ENCODE measurements around the gene ICAM1. TPM values are rescaled to one million over a fixed set of nuclear protein-coding genes. Genes with fewer than 3 reads are reported as not detected.
A peak's percentile ranks its signal among the peaks of the same experiment; 100 is the strongest.

The ICAM1 gene, protein sequence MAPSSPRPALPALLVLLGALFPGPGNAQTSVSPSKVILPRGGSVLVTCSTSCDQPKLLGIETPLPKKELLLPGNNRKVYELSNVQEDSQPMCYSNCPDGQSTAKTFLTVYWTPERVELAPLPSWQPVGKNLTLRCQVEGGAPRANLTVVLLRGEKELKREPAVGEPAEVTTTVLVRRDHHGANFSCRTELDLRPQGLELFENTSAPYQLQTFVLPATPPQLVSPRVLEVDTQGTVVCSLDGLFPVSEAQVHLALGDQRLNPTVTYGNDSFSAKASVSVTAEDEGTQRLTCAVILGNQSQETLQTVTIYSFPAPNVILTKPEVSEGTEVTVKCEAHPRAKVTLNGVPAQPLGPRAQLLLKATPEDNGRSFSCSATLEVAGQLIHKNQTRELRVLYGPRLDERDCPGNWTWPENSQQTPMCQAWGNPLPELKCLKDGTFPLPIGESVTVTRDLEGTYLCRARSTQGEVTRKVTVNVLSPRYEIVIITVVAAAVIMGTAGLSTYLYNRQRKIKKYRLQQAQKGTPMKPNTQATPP
- 0.88 TPM for polyA plus RNA-seq (2013, experiment 1 of 2)
- 1.0 TPM for polyA plus RNA-seq (2013, experiment 2 of 2)

DNA sequence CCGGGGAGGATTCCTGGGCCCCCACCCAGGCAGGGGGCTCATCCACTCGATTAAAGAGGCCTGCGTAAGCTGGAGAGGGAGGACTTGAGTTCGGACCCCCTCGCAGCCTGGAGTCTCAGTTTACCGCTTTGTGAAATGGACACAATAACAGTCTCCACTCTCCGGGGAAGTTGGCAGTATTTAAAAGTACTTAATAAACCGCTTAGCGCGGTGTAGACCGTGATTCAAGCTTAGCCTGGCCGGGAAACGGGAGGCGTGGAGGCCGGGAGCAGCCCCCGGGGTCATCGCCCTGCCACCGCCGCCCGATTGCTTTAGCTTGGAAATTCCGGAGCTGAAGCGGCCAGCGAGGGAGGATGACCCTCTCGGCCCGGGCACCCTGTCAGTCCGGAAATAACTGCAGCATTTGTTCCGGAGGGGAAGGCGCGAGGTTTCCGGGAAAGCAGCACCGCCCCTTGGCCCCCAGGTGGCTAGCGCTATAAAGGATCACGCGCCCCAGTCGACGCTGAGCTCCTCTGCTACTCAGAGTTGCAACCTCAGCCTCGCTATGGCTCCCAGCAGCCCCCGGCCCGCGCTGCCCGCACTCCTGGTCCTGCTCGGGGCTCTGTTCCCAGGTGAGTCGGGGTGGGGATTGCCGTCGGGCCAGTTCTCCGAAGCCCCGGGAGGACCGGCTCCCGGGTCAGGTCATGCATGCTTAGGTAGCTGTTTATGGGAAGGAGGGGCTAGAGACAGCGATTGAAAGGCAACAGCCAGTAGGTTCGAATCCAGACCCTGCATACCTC is at the start of gene ICAM1:
ICAM1 (plus strand) TSS at position 505 of the 779 bp plus-strand sequence; CDS start at position 545, 40 bp downstream.
- no peak within 1 kb of the TSS for H2BK120ac ChIP-seq (ENCODE audit: low read depth, low read length)
- peak; percentile 79 for DNase-seq
- no peak within 1 kb of the TSS for H4K5ac ChIP-seq (ENCODE audit: low read length)
- peak within 1 kb of the TSS; percentile 50 for H3K9ac ChIP-seq (ENCODE audit: low read length)
- no peak within 1 kb of the TSS for H4K8ac ChIP-seq (ENCODE audit: low read depth, low read length)
- H3K4me1 ChIP-seq (ENCODE audit: control insufficient read depth, low read depth, low read length): no peaks in the 10 kb centered on the region
- H3K27ac ChIP-seq (ENCODE audit: low read depth, low read length): no peak within 1 kb of the TSS
- no peaks in the 10 kb centered on the region for H3K79me1 ChIP-seq (ENCODE audit: low read length)
- no peaks in the 10 kb centered on the region for H3K79me2 ChIP-seq (ENCODE audit: control insufficient read depth, insufficient read depth, low read length)
- no peak within 1 kb of the TSS for H2BK15ac ChIP-seq (replicated peaks; ENCODE audit: low read depth)
- no peak within 1 kb of the TSS for H2BK5ac ChIP-seq (ENCODE audit: low read length)
- H3K18ac ChIP-seq (ENCODE audit: low read length): peak within 1 kb of the TSS; percentile 85
- H3K36me3 ChIP-seq (ENCODE audit: control insufficient read depth, insufficient read depth, low read length): no peaks in the 10 kb centered on the region
- no peak within 1 kb of the TSS for H3K23ac ChIP-seq (ENCODE audit: low read length)
- H2AK5ac ChIP-seq (ENCODE audit: low read length): no peak within 1 kb of the TSS
- H3K4me2 ChIP-seq (ENCODE audit: low read length): peak within 1 kb of the TSS; percentile 37
- H3K56ac ChIP-seq (ENCODE audit: low read length): peak within 1 kb of the TSS; percentile 65
- no CpG with 5 or more reads among the region's 51 CpGs for WGBS (ENCODE audit: extremely low coverage, insufficient coverage, low lambda C conversion rate)
- H3K4ac ChIP-seq (ENCODE audit: low read depth, low read length): peak within 1 kb of the TSS; percentile 57
- H3K4me3 ChIP-seq (ENCODE audit: low read length): no peak within 1 kb of the TSS
- peaks cover 6% of the 10 kb centered on the region for H3K27me3 ChIP-seq (ENCODE audit: insufficient read depth, low read length, poor library complexity)

DNA sequence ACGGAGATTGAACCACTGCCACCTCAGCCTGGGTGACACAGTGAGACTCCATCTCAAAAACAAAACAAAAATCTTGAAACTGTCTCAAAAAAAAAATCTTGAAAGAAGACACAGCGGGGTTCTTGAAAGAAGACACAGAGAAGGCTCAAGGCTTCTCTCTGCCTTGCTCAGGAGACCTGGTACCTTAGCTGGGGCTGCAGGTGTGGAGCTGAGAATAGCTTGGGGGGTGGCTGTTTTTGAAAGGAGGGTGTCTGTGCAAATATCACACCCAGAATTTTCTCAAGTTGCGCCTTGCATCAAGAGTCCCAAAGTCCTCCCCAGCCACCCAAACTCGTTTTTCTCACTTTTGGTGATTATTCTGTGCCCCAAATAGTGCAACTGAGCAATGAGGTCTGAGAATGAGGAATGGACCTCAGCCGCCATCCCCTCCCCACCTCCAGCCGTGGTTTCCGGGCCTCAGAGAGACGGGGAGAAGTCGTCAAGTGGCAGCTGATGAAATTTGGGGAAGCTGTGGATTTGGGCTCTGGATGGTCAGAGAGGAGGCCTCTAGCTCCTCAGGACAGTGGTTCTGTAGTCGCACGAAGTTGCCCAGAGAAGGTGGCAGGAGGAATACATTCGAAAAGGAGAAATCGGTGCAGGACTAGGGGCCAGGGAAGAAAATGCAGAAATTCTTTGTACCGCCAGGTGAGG is 48.6 kb upstream of the ICAM1 start:
- no peak overlapping the region for H3K9ac ChIP-seq (ENCODE audit: low read length)

DNA sequence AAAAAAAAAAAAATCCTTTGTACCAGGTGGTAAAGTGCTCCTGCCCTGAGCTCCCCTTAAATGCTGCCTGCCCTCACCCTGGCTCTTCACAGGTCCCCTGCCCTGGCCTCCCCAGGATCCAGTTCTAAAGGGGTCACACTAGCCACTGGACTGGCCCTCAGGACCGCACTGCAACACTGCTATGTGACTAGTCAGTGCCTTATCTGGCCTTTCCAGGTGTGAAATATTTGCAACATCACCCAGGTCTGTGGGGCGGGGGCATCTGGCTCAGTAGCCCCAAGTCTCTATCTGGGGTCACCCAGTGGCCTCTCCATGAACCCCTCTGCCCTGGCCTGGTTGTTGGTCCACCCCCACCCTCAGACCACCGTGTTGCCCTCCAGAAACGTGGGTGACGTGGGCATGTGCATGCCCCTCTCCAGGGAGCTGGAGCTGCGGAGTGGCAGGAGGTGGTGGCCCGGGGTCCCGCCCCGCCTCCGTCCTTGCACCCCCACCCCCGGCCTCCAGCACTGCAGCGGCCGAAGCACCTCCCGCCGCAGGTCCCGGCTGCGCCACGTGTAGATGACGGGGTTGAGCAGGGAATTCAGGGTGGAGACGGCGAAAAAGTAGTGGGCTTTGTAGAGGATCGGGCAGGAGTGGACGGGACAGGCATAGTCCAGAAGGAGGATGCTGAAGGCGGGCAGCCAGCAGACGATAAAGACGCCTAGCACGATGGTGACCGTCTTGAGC is 47.3 kb upstream of the ICAM1 start:
- DNase-seq: no peak
- Histone ChIP-seq H3K27ac (ENCODE audit: low read depth, low read length) (no peak overlapping the region), H2BK120ac (ENCODE audit: low read depth, low read length) (no peak overlapping the region), H3K4ac (ENCODE audit: low read depth, low read length) (no peak overlapping the region), H3K23ac (ENCODE audit: low read length) (no peak overlapping the region), H3K4me1 (ENCODE audit: control insufficient read depth, low read depth, low read length) (no peaks in the 10 kb centered on the region), H3K27me3 (ENCODE audit: insufficient read depth, low read length, poor library complexity) (no peaks in the 10 kb centered on the region), H2BK5ac (ENCODE audit: low read length) (no peak overlapping the region), H3K56ac (ENCODE audit: low read length) (no peak overlapping the region), H3K9ac (ENCODE audit: low read length) (no peak overlapping the region), H3K36me3 (ENCODE audit: control insufficient read depth, insufficient read depth, low read length) (no peaks in the 10 kb centered on the region), H3K4me2 (ENCODE audit: low read length) (no peak overlapping the region), H3K79me1 (ENCODE audit: low read length) (peaks cover 2% of the 10 kb centered on the region), H2AK5ac (ENCODE audit: low read length) (no peak overlapping the region), H3K4me3 (ENCODE audit: low read length) (no peak overlapping the region), H3K79me2 (ENCODE audit: control insufficient read depth, insufficient read depth, low read length) (no peaks in the 10 kb centered on the region), H3K18ac (ENCODE audit: low read length) (no peak overlapping the region), H2BK15ac (replicated peaks; ENCODE audit: low read depth) (no peak overlapping the region), H4K5ac (ENCODE audit: low read length) (no peak overlapping the region), H4K8ac (ENCODE audit: low read depth, low read length) (no peak overlapping the region)
- no CpG with 5 or more reads among the region's 28 CpGs for WGBS (ENCODE audit: extremely low coverage, insufficient coverage, low lambda C conversion rate)

More for the DNA sequence above, 48.6 kb upstream of the ICAM1 start:
- Histone ChIP-seq H4K5ac (ENCODE audit: low read length) (no peak overlapping the region), H3K79me1 (ENCODE audit: low read length) (no peaks in the 10 kb centered on the region), H3K4me2 (ENCODE audit: low read length) (no peak overlapping the region), H3K56ac (ENCODE audit: low read length) (no peak overlapping the region), H3K23ac (ENCODE audit: low read length) (no peak overlapping the region), H3K4me3 (ENCODE audit: low read length) (no peak overlapping the region), H2AK5ac (ENCODE audit: low read length) (no peak overlapping the region), H3K4me1 (ENCODE audit: control insufficient read depth, low read depth, low read length) (no peaks in the 10 kb centered on the region), H3K36me3 (ENCODE audit: control insufficient read depth, insufficient read depth, low read length) (no peaks in the 10 kb centered on the region), H3K79me2 (ENCODE audit: control insufficient read depth, insufficient read depth, low read length) (no peaks in the 10 kb centered on the region), H3K27me3 (ENCODE audit: insufficient read depth, low read length, poor library complexity) (no peaks in the 10 kb centered on the region), H2BK120ac (ENCODE audit: low read depth, low read length) (no peak overlapping the region), H3K18ac (ENCODE audit: low read length) (no peak overlapping the region), H4K8ac (ENCODE audit: low read depth, low read length) (no peak overlapping the region), H2BK15ac (replicated peaks; ENCODE audit: low read depth) (no peak overlapping the region), H2BK5ac (ENCODE audit: low read length) (no peak overlapping the region), H3K4ac (ENCODE audit: low read depth, low read length) (no peak overlapping the region), H3K27ac (ENCODE audit: low read depth, low read length) (no peak overlapping the region)
- no peak for DNase-seq
- WGBS (ENCODE audit: extremely low coverage, insufficient coverage, low lambda C conversion rate): no CpG with 5 or more reads among the region's 14 CpGs

DNA sequence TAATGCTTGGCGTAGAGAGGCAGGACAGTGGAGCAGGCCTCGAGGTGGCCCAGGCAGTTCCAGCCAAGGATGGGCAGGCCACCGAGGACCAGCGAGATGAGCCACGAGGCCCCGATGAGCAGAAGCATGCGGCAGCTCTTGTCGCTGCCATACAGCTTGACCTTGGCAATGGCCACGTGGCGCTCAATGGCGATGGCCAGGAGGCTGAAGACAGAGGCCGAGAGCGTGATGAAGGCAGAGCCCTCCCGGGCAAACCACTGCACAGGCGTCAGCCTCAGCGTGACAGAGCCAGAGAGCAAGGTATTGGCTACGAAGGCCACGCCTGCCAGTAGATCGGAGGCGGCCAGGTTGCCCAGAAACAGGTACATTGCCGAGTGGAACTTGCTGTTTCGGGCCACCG is 46.6 kb upstream of the ICAM1 start:
- H3K36me3 ChIP-seq (ENCODE audit: control insufficient read depth, insufficient read depth, low read length): no peaks in the 10 kb centered on the region
- H3K27me3 ChIP-seq (ENCODE audit: insufficient read depth, low read length, poor library complexity): no peaks in the 10 kb centered on the region
- no peak overlapping the region for H3K18ac ChIP-seq (ENCODE audit: low read length)
- no peaks in the 10 kb centered on the region for H3K4me1 ChIP-seq (ENCODE audit: control insufficient read depth, low read depth, low read length)
- no peak overlapping the region for H3K9ac ChIP-seq (ENCODE audit: low read length)
- no CpG with 5 or more reads among the region's 23 CpGs for WGBS (ENCODE audit: extremely low coverage, insufficient coverage, low lambda C conversion rate)
- H2AK5ac ChIP-seq (ENCODE audit: low read length): no peak overlapping the region
- DNase-seq: no peak
- no peak overlapping the region for H3K56ac ChIP-seq (ENCODE audit: low read length)
- H2BK5ac ChIP-seq (ENCODE audit: low read length): no peak overlapping the region
- peaks cover 2% of the 10 kb centered on the region for H3K79me1 ChIP-seq (ENCODE audit: low read length)
- no peak overlapping the region for H3K23ac ChIP-seq (ENCODE audit: low read length)
- no peak overlapping the region for H4K8ac ChIP-seq (ENCODE audit: low read depth, low read length)
- H4K5ac ChIP-seq (ENCODE audit: low read length): no peak overlapping the region
- H3K4ac ChIP-seq (ENCODE audit: low read depth, low read length): no peak overlapping the region
- H2BK15ac ChIP-seq (replicated peaks; ENCODE audit: low read depth): no peak overlapping the region
- no peak overlapping the region for H3K4me3 ChIP-seq (ENCODE audit: low read length)
- no peak overlapping the region for H3K4me2 ChIP-seq (ENCODE audit: low read length)
- H3K79me2 ChIP-seq (ENCODE audit: control insufficient read depth, insufficient read depth, low read length): no peaks in the 10 kb centered on the region
- no peak overlapping the region for H2BK120ac ChIP-seq (ENCODE audit: low read depth, low read length)
- no peak overlapping the region for H3K27ac ChIP-seq (ENCODE audit: low read depth, low read length)

DNA sequence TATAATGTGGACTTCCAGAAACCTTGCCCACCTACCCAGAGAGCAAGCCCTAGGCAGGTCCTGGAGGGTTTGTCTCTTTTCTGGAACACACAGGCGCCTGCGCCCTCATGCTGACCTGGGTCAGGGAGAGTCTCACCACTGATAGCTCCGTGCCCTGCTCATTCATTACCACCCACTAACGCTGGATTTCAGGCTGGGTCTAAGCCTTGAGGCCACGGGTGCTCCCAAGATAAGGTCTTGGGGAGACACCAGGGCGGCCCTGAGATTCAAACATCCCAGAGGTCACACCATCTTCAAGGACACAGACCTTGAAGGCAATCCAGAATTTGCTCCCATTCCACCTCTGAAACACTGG is 44.9 kb upstream of the ICAM1 start:
- H2AK5ac ChIP-seq (ENCODE audit: low read length): no peak overlapping the region
- H2BK15ac ChIP-seq (replicated peaks; ENCODE audit: low read depth): no peak overlapping the region
- H3K27me3 ChIP-seq (ENCODE audit: insufficient read depth, low read length, poor library complexity): no peaks in the 10 kb centered on the region
- H3K56ac ChIP-seq (ENCODE audit: low read length): no peak overlapping the region
- no peak overlapping the region for H3K18ac ChIP-seq (ENCODE audit: low read length)
- no peak overlapping the region for H3K4me2 ChIP-seq (ENCODE audit: low read length)
- DNase-seq: no peak
- H3K23ac ChIP-seq (ENCODE audit: low read length): no peak overlapping the region
- no peak overlapping the region for H3K27ac ChIP-seq (ENCODE audit: low read depth, low read length)
- no peaks in the 10 kb centered on the region for H3K36me3 ChIP-seq (ENCODE audit: control insufficient read depth, insufficient read depth, low read length)
- H3K9ac ChIP-seq (ENCODE audit: low read length): no peak overlapping the region
- no CpG with 5 or more reads among the region's 6 CpGs for WGBS (ENCODE audit: extremely low coverage, insufficient coverage, low lambda C conversion rate)
- no peak overlapping the region for H4K5ac ChIP-seq (ENCODE audit: low read length)
- H3K4ac ChIP-seq (ENCODE audit: low read depth, low read length): no peak overlapping the region
- no peaks in the 10 kb centered on the region for H3K79me2 ChIP-seq (ENCODE audit: control insufficient read depth, insufficient read depth, low read length)
- no peak overlapping the region for H4K8ac ChIP-seq (ENCODE audit: low read depth, low read length)
- H3K4me3 ChIP-seq (ENCODE audit: low read length): no peak overlapping the region
- peaks cover 2% of the 10 kb centered on the region for H3K79me1 ChIP-seq (ENCODE audit: low read length)
- H3K4me1 ChIP-seq (ENCODE audit: control insufficient read depth, low read depth, low read length): no peaks in the 10 kb centered on the region
- H2BK120ac ChIP-seq (ENCODE audit: low read depth, low read length): no peak overlapping the region
- no peak overlapping the region for H2BK5ac ChIP-seq (ENCODE audit: low read length)

Data from mesendoderm (in vitro differentiated cells).